Gastrocnemius medialis (tissue), 4 donors: ENCODE data around the gene TCF7L2.

Experiments used
- POLR2A ChIP-seq, 2 donors: fragments of 450-650 bp; IDR thresholded peaks; one replicate each; pipeline ENCODE4 v1.6.1; 2017; ENCODE audit warnings: antibody characterized with exemption in 2 of 2, mild to moderate bottlenecking in 2 of 2, moderate library complexity in 2 of 2
- TF ChIP-seq, protein P1 (sequence below), 5 experiments: fragments of 450-650 bp in 3 of 5; fragments of 200-600 bp in 2 of 5; sonication (generic) in 2 of 5; IDR thresholded peaks in 4 of 5; conservative IDR thresholded peaks in 1 of 5; 1 replicate in 4 of 5; 2 replicates in 1 of 5; pipeline ENCODE4 v1.5.1; 2016 to 2019; ENCODE audit warnings: antibody characterized with exemption in 5 of 5, mild to moderate bottlenecking in 3 of 5, moderate library complexity in 3 of 5

DNA sequence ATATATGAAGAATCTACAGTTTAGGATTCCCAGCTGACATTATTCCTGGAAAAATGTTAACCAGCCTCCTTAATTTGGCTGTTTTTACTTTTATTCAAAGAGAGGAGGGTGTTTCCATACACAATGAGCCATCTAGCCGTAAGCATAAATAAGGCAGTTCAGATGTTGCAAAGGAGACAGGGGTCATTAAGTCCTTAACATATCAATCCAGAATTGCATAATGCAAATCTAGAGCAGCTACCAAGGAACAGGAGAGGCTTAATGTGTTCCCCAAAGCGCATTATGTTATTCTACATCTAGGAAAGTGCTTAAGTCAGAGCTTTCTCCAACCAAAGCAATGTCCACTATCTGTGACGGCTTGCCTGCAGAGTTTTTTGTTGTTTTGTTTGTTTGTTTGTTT is 32.4 kb upstream of the TCF7L2 start:
- TF ChIP-seq, protein P1, sequence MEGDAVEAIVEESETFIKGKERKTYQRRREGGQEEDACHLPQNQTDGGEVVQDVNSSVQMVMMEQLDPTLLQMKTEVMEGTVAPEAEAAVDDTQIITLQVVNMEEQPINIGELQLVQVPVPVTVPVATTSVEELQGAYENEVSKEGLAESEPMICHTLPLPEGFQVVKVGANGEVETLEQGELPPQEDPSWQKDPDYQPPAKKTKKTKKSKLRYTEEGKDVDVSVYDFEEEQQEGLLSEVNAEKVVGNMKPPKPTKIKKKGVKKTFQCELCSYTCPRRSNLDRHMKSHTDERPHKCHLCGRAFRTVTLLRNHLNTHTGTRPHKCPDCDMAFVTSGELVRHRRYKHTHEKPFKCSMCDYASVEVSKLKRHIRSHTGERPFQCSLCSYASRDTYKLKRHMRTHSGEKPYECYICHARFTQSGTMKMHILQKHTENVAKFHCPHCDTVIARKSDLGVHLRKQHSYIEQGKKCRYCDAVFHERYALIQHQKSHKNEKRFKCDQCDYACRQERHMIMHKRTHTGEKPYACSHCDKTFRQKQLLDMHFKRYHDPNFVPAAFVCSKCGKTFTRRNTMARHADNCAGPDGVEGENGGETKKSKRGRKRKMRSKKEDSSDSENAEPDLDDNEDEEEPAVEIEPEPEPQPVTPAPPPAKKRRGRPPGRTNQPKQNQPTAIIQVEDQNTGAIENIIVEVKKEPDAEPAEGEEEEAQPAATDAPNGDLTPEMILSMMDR (IDR thresholded peaks at IDR 0.05 in 4 of 5, conservative IDR thresholded peaks at IDR 0.05 in 1 of 5), result no peak
- no peak for TF ChIP-seq POLR2A (IDR thresholded peaks at IDR 0.05)
